AG04449 (cell line): ENCODE results near the gene ZNF331.
"Not testable (repeated sequence)": the region's sequence is repeated elsewhere in the genome, so short reads cannot be mapped to it uniquely, and the experiment has no call there.

ENCODE experiments used
- CTCF ChIA-PET: fragments of 350-600 bp; formaldehyde crosslinking; extraction: SDS; loops from one replicate; lab custom pipeline; 2021; ENCODE audit warnings: antibody characterized with exemption; lab: Yijun Ruan, JAX
- POLR2A ChIA-PET: fragments of 400-600, 350-600 bp; formaldehyde crosslinking; extraction: SDS; loops from one replicate; lab custom pipeline; 2020; ENCODE audit warnings: antibody characterized with exemption, inconsistent platforms; lab: Yijun Ruan, JAX
- DNase-seq: peaks from one replicate; pipeline ENCODE4 v3.0.0-alpha.2; 2010; ENCODE audit warnings: low read depth, low spot score
- H3K4me3 ChIP-seq: 2 replicates; pipeline ENCODE4 v1.5.1; 2011; ENCODE audit warnings: low read depth, mild to moderate bottlenecking, control low read depth, low read length
- TF ChIP-seq, protein P1 (sequence below): IDR thresholded peaks from one replicate; pipeline ENCODE4 v1.5.1; 2011; ENCODE audit warnings: mild to moderate bottlenecking, moderate library complexity, low read length, control low read depth, inconsistent platforms; ENCODE audit not compliant: insufficient read depth; ENCODE audit errors: missing control alignments

The ZNF331 gene

DNA sequence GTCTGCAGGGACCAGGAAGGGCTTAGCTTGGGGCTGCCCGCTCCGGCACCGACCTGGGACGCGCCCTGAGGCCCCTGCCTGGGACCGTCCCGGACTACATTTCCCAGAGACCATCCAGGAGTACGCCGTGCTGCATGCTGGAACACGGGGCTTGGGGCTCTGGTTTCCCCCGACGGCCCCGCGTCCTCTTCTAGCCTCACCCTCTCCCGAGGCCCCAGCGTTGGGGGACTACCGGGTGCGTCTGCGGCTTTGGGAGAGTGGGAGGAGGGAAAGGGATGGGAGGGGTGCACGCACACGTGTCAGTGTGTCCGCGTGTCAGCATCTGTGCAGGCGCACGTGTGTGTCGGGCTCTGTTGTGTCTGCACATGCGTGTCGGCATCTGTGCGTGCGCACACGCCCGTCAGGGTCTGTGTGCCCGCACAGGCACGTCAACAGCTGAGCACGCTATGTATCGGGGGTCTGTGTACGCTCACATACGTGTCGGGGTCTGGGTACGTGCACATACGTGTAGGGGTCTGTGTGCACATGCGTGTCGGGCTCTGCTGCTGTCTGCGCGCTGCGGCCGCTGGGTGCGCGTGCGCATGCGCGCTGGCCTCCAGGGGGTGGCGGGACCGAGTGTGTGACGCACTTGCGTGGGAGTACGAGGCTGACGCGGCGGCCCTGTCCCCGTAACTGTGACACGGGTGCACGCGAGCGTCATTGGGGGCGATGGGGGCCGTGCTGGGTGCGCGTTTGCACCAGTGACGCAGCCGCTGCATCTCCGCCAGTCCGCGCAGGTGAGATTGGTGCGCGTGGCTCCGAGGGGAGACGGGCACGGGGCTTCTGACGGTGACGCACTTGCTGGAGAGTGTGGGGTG is at the start of gene ZNF331:
Gene ZNF331, plus strand, starts transcription at position 625 of the 857 bp plus-strand sequence. CDS start 31,232 bp downstream, outside the sequence.
- ChIA-PET POLR2A (interaction anchor here (0.8 kb wide), 1 partner anchor 17 kb away, joined by 4 read pairs; no protein-coding TSS in a partner anchor), CTCF (no interaction called here)
- no peak for DNase-seq
- peak within 1 kb of the TSS; percentile 76 for H3K4me3 ChIP-seq
- TF ChIP-seq, protein P1, sequence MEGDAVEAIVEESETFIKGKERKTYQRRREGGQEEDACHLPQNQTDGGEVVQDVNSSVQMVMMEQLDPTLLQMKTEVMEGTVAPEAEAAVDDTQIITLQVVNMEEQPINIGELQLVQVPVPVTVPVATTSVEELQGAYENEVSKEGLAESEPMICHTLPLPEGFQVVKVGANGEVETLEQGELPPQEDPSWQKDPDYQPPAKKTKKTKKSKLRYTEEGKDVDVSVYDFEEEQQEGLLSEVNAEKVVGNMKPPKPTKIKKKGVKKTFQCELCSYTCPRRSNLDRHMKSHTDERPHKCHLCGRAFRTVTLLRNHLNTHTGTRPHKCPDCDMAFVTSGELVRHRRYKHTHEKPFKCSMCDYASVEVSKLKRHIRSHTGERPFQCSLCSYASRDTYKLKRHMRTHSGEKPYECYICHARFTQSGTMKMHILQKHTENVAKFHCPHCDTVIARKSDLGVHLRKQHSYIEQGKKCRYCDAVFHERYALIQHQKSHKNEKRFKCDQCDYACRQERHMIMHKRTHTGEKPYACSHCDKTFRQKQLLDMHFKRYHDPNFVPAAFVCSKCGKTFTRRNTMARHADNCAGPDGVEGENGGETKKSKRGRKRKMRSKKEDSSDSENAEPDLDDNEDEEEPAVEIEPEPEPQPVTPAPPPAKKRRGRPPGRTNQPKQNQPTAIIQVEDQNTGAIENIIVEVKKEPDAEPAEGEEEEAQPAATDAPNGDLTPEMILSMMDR = peak; percentile 53

DNA sequence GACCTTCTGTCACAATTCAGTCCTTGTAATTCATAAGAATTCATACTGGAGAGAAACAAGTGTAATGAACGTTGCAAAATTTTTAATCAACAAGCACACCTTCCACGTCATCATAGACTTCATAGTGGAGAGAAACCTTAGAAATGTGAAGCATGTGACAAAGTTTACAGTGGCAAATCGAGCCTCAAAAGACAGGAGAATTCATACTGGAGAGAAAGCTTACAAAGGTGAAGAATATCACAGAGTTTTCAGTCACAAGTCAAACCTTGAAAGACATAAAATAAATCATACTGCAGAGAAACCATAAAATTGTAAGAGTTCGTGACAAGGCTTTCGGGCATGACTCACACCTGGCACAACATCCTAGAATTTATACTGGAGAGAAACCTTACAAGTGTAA is 45.8 kb upstream of the ZNF331 start:
- ChIA-PET CTCF (no interaction called here), POLR2A (no interaction called here)
- no peak for DNase-seq
- TF ChIP-seq, protein P1 = no peak
- no peak overlapping the region for H3K4me3 ChIP-seq

DNA sequence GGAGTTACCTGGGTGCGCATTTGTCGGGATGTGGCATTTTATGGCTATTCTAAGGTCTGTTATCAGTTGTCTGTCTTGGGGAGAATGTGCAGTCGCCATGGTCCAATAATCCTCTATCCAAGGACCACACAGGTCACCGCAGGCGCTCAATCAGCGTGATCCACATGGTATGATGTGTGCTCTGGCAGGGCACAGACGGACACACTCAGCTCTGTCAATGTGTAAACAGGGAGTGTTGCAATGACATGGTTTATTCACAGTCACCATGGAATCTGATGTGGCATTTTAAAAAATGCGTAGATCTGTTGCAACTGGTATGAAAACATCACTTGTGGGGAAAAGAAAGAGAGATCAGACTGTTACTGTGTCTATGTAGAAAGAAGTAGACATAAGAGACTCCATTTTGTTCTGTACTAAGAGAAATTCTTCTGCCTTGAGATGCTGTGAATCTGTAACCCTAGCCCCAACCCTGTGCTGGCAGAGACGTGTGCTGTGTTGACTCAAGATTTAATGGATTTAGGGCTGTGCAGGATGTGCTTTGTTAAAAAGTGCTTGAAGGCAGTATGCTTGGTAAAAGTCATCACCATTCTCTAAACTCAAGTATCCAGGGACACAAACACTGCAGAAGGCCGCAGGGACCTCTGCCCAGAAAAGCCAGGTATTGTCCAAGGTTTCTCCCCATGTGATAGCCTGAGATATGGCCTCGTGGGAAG is 40.5 kb upstream of the ZNF331 start:
- POLR2A ChIA-PET, CTCF ChIA-PET, DNase-seq, H3K4me3 ChIP-seq: not testable (repeated sequence)

DNA sequence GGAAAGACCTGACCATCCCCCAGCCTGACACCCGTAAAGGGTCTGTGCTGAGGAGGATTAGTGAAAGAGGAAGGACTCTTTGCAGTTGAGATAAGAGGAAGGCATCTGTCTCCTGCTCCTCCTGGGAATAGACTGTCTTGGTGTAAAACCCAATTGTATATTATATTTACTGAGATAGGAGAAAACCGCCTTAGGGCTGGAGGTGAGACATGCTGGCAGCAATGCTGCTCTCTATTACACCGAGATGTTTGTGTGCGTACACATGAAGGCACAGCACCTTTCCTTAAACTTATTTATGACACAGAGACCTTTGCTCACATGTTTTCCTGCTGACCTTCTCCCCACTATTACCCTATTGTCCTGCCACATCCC is 39.9 kb upstream of the ZNF331 start:
- POLR2A ChIA-PET, H3K4me3 ChIP-seq, CTCF ChIA-PET, DNase-seq: not testable (repeated sequence)

DNA sequence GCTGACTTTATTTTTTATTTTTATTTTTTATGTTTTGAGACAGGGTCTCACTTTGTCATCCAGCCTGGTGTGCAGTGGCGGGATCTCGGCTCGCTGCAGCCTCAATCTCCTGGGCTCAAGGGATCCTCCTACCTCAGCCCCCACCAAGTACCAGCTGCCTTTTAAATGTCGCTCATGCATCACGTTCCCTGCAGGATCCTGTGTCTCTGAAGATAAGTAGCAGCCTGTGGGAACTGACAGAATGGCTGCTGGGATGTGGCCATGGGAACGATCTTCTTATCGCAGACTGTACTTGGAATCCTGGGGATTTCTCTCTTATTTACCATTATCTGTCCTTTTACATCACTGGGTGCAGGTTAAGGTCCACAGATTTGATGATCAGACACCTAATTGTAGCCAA is 34.8 kb upstream of the ZNF331 start:
- H3K4me3 ChIP-seq, DNase-seq, POLR2A ChIA-PET, CTCF ChIA-PET: not testable (repeated sequence)

DNA sequence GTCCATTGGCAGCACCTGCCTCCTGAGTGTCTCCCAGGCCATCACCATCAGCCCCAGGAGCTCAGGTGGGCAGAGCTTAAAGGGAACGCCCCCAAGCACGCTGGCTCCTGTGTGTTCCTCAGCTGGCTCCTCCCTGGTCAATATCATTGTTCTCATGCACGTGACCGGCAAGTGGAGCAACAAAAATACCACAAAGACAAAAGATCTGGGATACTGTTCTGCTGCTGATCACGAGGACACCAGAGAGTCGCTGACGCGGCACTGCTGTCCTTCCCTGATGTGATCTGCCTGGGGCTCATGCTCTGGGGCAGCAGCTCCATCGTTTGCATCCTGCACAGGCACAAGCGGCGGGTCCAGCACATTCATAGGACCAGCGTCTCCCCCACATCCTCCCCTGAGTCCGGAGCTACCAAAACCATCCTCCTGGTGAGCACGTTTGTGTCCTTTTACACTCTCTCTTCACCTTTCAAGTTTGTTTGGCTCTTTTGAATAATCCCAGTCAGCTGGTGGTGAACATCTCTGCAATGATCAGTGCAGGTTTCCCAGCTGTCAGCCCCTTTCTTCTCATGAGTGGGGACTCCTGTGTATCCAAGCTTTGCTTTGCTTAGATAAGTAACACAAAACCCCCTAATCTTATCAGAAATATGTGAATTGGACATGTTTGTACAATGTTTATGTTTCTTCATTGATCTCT is 34.1 kb upstream of the ZNF331 start:
- POLR2A ChIA-PET, DNase-seq, CTCF ChIA-PET: not testable (repeated sequence)

DNA sequence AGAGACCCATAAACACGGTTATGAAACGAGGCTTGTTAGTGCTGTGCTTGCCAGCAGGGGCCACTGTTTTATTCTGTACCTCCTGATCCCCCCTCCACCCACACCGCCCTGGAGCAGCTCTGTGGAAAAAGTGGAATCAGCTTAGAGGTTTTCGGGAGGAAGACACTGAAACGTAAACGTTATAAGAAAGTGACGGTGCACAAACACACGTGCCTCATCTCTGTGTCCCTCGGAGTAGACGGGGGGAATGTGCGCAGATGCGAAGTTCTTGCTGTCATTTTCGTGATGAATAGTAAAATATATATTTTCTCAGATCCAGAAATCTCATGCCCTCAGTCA is 33.6 kb upstream of the ZNF331 start:
- DNase-seq, POLR2A ChIA-PET, CTCF ChIA-PET: not testable (repeated sequence)
- peak overlapping the region; percentile 3; the same call in 1 of the 2 replicates for H3K4me3 ChIP-seq

More for the DNA sequence above, 34.1 kb upstream of the ZNF331 start:
- not testable (repeated sequence) for H3K4me3 ChIP-seq

DNA sequence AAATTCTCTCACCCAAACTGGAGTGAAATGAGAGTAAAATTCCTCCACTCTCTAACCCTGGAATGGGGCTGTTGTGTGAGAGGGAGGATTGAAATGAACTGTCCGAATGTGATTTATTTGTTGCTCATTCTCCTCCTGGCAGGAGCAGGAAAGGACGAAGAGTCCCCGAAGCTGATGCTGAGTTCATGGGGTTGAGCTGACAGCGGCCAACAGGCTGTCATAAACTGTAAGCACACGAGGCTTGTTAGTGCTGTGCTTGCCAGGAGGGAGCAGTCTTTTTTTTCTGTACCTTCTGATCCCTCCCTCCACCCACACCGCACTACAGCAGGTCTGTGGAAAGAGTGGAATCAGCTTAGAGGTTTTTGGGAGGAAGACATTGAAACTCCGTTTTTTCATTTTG is 33.1 kb upstream of the ZNF331 start:
- CTCF ChIA-PET = no interaction called here
- TF ChIP-seq, protein P1 = no peak

More for the DNA sequence above, 33.1 kb upstream of the ZNF331 start:
- POLR2A ChIA-PET = no interaction called here
- no peak for DNase-seq
- no peak overlapping the region for H3K4me3 ChIP-seq
